Stimulated activated CD8-positive, alpha-beta memory T cell treated with anti-CD3 and anti-CD28 coated beads, Interleukin-15, amount 100 ng/mL, for 48 hours (primary cell): ENCODE data around the gene CNN3.
"Not testable (repeated sequence)": the region's sequence is repeated elsewhere in the genome, so short reads cannot be mapped to it uniquely, and the experiment has no call there.

Experiments used
- DNase-seq, 2 donors: peaks; one replicate each; pipeline ENCODE4 v3.0.0-alpha.2; 2020; ENCODE audit warnings: low read depth in 2 of 2

The CNN3 gene

GRCh38 chr1:94949681-94950661 lies 23.1 kb upstream of the CNN3 start:
- DNase-seq, result no peak

- DNase-seq, result no peak
Observed at GRCh38 chr1:94947437-94947836, 20.5 kb upstream of the CNN3 start.

GRCh38 chr1:94946886-94947285 lies 20.0 kb upstream of the CNN3 start:
- DNase-seq, result no peak

GRCh38 chr1:94942171-94943128 lies 15.5 kb upstream of the CNN3 start:
- DNase-seq, result no peak

- DNase-seq, result not testable (repeated sequence)
Observed at GRCh38 chr1:94941480-94941879, 14.6 kb upstream of the CNN3 start.

GRCh38 chr1:94940738-94941137 lies 13.8 kb upstream of the CNN3 start:
- no peak for DNase-seq

GRCh38 chr1:94937820-94938219 lies 10.9 kb upstream of the CNN3 start:
- no peak for DNase-seq

- no peak for DNase-seq
Observed at GRCh38 chr1:94936861-94937620, 10.1 kb upstream of the CNN3 start.

- no peak for DNase-seq
Observed at GRCh38 chr1:94935476-94935875, 8.6 kb upstream of the CNN3 start.

- DNase-seq, result no peak
Observed at GRCh38 chr1:94935034-94935433, 8.1 kb upstream of the CNN3 start.

GRCh38 chr1:94934551-94934950 lies 7.6 kb upstream of the CNN3 start:
- no peak for DNase-seq

GRCh38 chr1:94931254-94931841 lies 4.4 kb upstream of the CNN3 start:
- no peak for DNase-seq

- DNase-seq, result no peak
Observed at GRCh38 chr1:94929351-94930217, 2.7 kb upstream of the CNN3 start.

GRCh38 chr1:94928293-94928939 lies 1.5 kb upstream of the CNN3 start:
- DNase-seq, result no peak

- DNase-seq, result no peak
Observed at GRCh38 chr1:94927405-94928175, 680 bp upstream of the CNN3 start.

GRCh38 chr1:94926126-94926914 lies 590 bp downstream of the CNN3 start:
- DNase-seq, result peak in 1 of 2 donors; percentile 15

- no peak for DNase-seq
Observed at GRCh38 chr1:94925561-94926125, 1.3 kb downstream of the CNN3 start.

- DNase-seq, result no peak
Observed at GRCh38 chr1:94925004-94925403, 1.9 kb downstream of the CNN3 start.
